Measurements from ENCODE around the gene PCDHA3.

DNA sequence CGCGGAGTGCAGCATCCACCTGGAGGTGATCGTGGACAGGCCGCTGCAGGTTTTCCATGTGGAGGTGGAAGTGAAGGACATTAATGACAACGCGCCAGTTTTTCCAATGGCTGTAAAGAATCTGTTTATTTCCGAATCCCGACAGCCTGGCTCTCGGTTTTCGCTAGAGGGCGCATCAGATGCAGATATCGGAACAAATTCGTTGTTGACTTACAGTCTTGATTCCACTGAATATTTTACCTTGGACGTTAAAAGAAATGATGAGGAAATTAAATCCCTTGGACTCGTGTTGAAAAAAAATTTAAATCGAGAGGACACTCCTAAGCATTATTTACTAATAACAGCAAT lies 611 bp downstream of the PCDHA3 start:
- TF ChIP-seq, protein P1, sequence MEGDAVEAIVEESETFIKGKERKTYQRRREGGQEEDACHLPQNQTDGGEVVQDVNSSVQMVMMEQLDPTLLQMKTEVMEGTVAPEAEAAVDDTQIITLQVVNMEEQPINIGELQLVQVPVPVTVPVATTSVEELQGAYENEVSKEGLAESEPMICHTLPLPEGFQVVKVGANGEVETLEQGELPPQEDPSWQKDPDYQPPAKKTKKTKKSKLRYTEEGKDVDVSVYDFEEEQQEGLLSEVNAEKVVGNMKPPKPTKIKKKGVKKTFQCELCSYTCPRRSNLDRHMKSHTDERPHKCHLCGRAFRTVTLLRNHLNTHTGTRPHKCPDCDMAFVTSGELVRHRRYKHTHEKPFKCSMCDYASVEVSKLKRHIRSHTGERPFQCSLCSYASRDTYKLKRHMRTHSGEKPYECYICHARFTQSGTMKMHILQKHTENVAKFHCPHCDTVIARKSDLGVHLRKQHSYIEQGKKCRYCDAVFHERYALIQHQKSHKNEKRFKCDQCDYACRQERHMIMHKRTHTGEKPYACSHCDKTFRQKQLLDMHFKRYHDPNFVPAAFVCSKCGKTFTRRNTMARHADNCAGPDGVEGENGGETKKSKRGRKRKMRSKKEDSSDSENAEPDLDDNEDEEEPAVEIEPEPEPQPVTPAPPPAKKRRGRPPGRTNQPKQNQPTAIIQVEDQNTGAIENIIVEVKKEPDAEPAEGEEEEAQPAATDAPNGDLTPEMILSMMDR (conservative IDR thresholded peaks at IDR 0.05; ENCODE audit: low read length): no peak
- TF ChIP-seq EZH2phosphoT487 (IDR thresholded peaks at IDR 0.05; ENCODE audit: borderline replicate concordance, low read depth, low read length): no peak

All from OCI-LY7 (cell line).